Cardiac muscle cell (in vitro differentiated cells and primary cell): ENCODE measurements around the gene CPXM2. TPM values are rescaled to one million over a fixed set of nuclear protein-coding genes. Genes with fewer than 3 reads are reported as not detected.

ENCODE experiments used
- DNase-seq, 2 donors: peaks; one replicate each; pipeline versions ENCODE4 v3.0.0 to v3.0.0-alpha.2; 2010 to 2017; ENCODE audit warnings: low read depth in 1 of 2, low spot score in 1 of 2
- H3K27ac ChIP-seq: fragments of 200-600 bp; sonication (generic); 2 replicates; pipeline ENCODE4 v1.5.1; 2016
- H3K27me3 ChIP-seq: fragments of 200-600 bp; sonication (generic); 2 replicates; pipeline ENCODE4 v1.6.0; 2016; ENCODE audit warnings: control low read depth
- H3K36me3 ChIP-seq: fragments of 200-600 bp; sonication (generic); 2 replicates; pipeline ENCODE4 v1.5.1; 2016; ENCODE audit warnings: control low read depth
- H3K4me1 ChIP-seq: fragments of 200-600 bp; sonication (generic); 2 replicates; pipeline ENCODE4 v1.8.1; 2017; ENCODE audit warnings: low read depth, mild to moderate bottlenecking, mixed run types
- H3K4me3 ChIP-seq: fragments of 200-600 bp; sonication (generic); 2 replicates; pipeline ENCODE4 v1.5.1; 2016; ENCODE audit warnings: mild to moderate bottlenecking
- H3K9me3 ChIP-seq: fragments of 200-600 bp; sonication (generic); 2 replicates; pipeline ENCODE4 v1.5.1; 2017; ENCODE audit warnings: low read depth, mild to moderate bottlenecking, control low read depth
- CTCF ChIP-seq: IDR thresholded peaks from 2 replicates; pipeline ENCODE4 v1.5.1; 2012; ENCODE audit warnings: low read depth, mild to moderate bottlenecking, low read length
- polyA plus RNA-seq: library from polyadenylated mRNA; unstranded; fragments of >200 nt; fragmentation: Nextera tagmentation; extraction: Ambion mirVana; gene quantifications from 2 replicates; pipeline ENCODE4 v1.2.1, GENCODE V29; 2016
- total RNA-seq: library from RNA; depleted of rRNA; stranded (reverse); fragments of >200 nt; gene quantifications from 2 replicates; pipeline ENCODE4 v1.2.3, GENCODE V29; 2016

Gene CPXM2
- total and polyA plus RNA-seq, 2 experiments from 2014 or later: 0.39 to 1.3 TPM

GRCh38 chr10:123906296-123906695 is 14.7 kb upstream of the CPXM2 start:
- no peak for DNase-seq
- H3K4me3 ChIP-seq: no peak overlapping the region
- no peaks in the 10 kb centered on the region for H3K9me3 ChIP-seq
- peaks cover 11% of the 10 kb centered on the region for H3K4me1 ChIP-seq
- H3K36me3 ChIP-seq: no peaks in the 10 kb centered on the region
- peaks cover 11% of the 10 kb centered on the region for H3K27me3 ChIP-seq
- no peak for TF ChIP-seq CTCF
- H3K27ac ChIP-seq: no peak overlapping the region

GRCh38 chr10:123904834-123905409 is 13.3 kb upstream of the CPXM2 start:
- Histone ChIP-seq H3K4me1 (peaks cover 11% of the 10 kb centered on the region), H3K9me3 (no peaks in the 10 kb centered on the region), H3K4me3 (no peak overlapping the region), H3K27ac (no peak overlapping the region), H3K27me3 (peaks cover 10% of the 10 kb centered on the region), H3K36me3 (no peaks in the 10 kb centered on the region)
- DNase-seq: no peak
- no peak for TF ChIP-seq CTCF

- no peak for DNase-seq
- peaks cover 3% of the 10 kb centered on the region for H3K27me3 ChIP-seq
- no peak overlapping the region for H3K27ac ChIP-seq
- no peak overlapping the region for H3K4me3 ChIP-seq
- TF ChIP-seq CTCF: no peak
- H3K36me3 ChIP-seq: no peaks in the 10 kb centered on the region
- no peaks in the 10 kb centered on the region for H3K9me3 ChIP-seq
- peaks cover 11% of the 10 kb centered on the region for H3K4me1 ChIP-seq
These were observed 12.0 kb upstream of the CPXM2 start for GRCh38 chr10:123903621-123904020.

- no peak for TF ChIP-seq CTCF
- H3K4me1 ChIP-seq: peaks cover 2% of the 10 kb centered on the region
- DNase-seq: no peak
- H3K27me3 ChIP-seq: peaks cover 2% of the 10 kb centered on the region
- no peaks in the 10 kb centered on the region for H3K36me3 ChIP-seq
- H3K4me3 ChIP-seq: no peak overlapping the region
- H3K9me3 ChIP-seq: no peaks in the 10 kb centered on the region
- H3K27ac ChIP-seq: no peak overlapping the region
These were observed 10.0 kb upstream of the CPXM2 start for GRCh38 chr10:123901621-123902020.

GRCh38 chr10:123897146-123897545 is 5.5 kb upstream of the CPXM2 start:
- Histone ChIP-seq H3K4me1 (no peaks in the 10 kb centered on the region), H3K27ac (no peak overlapping the region), H3K4me3 (no peak overlapping the region), H3K27me3 (peaks cover 27% of the 10 kb centered on the region), H3K9me3 (no peaks in the 10 kb centered on the region), H3K36me3 (no peaks in the 10 kb centered on the region)
- TF ChIP-seq CTCF: peak; percentile 16
- no peak for DNase-seq
